ENCODE measurements around the gene TIMM23.
A peak's percentile ranks its signal among the peaks of the same experiment; 100 is the strongest.
"Not testable (repeated sequence)": the region's sequence is repeated elsewhere in the genome, so short reads cannot be mapped to it uniquely, and the experiment has no call there.

The TIMM23 gene

GRCh38 chr10:46025406-46025805 is 53.1 kb downstream of the TIMM23 start:
- DNase-seq = no peak

GRCh38 chr10:46026106-46026505 is 53.8 kb downstream of the TIMM23 start:
- DNase-seq = no peak

DNA sequence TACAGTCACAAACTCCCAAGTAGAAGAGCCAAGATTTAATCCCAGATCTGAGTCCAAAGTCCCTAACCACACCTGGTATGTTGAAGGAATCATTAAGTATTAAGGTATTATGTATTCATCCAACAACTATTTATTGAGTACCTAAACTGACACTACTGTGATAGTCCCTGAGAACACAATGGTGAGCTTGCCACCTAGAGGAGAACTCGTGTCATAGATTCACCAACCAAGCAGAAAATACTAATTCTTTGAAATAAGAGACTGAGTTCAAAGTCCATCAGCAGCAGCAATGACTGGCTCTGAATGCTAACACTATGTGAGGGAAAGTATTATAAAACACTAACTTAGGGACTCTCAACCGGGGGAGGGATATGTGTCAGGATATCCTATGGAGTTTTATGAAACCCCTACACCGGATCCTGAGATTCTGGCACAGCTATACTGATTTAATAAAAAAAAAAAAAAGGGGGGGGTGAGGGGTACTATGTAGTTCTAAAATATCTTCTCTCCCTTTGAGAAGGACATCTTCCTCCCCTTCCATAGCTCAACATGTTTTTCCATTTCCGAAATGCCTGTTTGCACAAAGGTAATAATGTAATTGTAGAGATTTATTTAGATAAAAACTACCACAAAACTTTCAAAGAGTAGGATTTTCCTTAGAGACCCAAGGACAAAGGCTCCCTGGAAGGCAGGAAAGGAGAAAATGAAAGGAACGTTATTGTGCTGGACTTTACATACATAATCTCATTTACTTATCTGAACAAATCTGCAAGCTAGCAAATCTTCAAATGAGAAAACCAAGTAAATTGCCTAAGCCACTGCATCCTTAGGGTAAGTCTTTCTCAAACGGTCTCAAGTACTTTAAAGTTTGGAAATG is 56.5 kb downstream of the TIMM23 start:
- peak; percentile 63 for DNase-seq

DNA sequence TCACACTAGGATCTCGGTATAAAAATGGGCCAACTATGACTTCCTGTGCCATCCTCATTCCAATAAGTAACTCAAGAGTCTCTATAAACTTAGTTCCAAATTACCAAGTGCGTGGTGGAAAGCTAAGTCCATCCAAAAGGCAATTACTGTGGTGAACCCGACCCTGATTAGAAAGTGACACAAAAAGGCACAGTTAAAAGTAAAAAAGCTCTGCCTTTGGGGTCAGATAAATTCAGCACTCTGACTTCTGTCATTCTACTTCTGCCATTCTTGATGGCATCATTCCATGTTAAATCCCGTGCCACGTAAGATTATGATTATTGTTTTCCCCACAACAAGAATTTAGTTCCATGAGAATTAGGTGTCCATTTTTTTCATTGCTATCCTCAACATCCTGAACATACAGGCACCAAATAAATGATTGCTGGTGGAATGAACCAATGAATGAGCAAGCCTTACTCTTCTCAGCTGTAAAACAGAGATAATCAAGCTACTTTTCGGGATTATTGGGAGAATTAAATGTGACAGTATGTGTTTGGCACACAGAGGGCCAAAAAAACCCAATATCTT is 57.3 kb downstream of the TIMM23 start:
- DNase-seq = no peak

DNA sequence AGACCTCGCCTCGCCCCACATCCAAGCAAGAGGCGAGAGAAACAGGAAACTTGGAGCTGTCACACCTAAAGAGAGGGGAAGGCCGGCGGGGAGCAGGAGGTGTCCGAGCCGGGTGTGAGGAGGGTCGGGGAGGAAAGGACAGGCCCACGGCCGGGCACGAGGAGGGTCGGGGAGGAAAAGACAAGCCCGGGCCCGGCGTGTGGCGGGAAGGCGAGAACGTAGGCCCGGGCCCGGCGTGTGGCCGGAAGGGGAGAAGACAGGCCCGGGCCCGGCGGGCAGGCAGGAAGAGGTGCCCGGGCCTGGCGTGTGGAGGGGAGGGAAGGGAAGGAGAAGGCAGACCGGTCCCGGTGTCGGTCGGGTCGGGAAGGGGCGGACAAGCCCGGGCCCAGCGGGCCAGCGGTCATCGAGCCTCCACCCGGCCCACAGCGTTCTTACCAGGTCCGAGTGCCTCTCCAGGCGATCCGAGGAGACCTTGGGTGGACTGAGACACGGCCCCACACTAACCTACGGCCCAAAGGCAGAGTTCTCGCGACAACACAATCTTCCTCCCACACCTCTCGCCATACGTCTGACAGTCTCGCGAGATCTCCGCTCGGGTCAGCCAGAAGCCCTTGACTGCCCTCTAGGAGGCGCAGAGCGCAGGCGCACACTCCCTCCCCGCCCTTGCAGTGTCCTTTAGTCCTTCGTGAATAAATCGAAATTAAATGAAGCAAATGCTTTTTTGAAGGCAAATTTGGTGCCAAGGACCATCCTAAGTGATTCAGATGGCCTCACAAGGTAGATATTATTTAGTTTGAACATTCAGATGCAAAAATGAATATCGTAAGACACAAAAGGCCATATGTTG is 58.0 kb downstream of the TIMM23 start, which contains the start of gene NCOA4:
TSS of gene NCOA4 (minus strand) at position 533 of the 847 bp plus-strand sequence. CDS start 13,943 bp downstream, outside the sequence.
- DNase-seq = peak; percentile 99

- DNase-seq = no peak
Measured at GRCh38 chr10:46031648-46032532, 59.6 kb downstream of the TIMM23 start.

DNA sequence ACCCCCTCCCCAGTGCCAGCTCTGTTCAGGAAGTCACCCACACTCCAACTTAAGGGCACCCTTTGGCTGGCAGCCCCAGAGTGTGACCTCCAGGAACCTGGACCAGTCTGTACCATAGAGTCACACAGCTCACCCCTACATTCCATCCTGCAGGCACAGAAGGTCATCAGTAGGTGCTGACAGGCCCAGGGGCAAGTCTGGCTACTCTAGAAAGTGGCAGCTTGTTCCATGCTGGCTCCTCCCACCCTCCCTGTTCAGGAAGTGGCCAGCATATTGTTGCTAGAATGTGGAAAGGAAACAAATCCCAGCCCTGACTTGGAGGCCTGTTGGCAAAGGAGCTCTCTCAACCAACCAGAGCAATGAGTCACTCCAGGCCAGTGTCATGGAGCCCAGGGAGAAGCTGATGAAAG is 61.3 kb downstream of the TIMM23 start:
- DNase-seq = peak; percentile 86

GRCh38 chr10:46035923-46036849 is 63.9 kb downstream of the TIMM23 start:
- no peak for DNase-seq

GRCh38 chr10:46037107-46037825 is 65.0 kb downstream of the TIMM23 start:
- DNase-seq = no peak

DNA sequence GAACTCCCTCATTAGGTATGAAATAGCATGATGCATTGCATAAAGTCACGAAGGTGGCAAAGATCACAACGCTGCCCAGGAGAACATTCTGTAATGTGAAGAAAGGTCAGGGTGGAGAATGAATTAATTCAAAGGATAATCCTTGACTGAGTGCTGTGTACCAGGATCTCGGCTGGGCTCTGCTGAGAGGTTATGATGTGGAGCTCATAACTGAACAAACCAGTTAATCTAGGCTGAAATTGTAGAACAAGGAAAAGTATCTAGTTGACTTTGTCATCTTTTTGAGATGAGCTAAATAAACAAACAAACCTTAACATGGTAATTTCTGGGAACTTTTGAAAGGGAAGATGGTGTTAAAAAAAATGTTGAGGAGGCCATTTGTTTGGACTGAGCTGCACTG is 67.7 kb downstream of the TIMM23 start:
- no peak for DNase-seq

DNA sequence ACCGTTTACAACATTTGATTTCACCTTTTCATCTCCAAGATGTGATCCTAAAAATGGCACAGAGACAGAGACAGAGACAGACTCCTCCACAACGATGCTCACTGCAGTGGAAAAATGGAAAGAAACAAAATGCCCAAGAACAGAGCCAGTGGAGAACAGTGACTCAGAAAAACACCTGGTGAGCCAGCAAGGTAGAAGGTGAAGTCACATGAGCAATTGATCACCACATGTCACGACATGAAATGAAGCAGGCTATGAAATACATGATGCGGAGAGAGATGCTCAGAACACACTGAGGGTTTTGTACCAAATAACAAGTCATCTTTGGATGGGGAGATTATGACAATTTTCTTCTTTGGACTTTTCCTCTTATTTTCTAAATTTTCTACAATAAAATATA is 70.2 kb downstream of the TIMM23 start:
- no peak for DNase-seq

GRCh38 chr10:46046261-46046660 is 74.0 kb downstream of the TIMM23 start, which contains the start of gene MSMB:
MSMB (minus strand) TSS chr10:46046269; CDS start chr10:46046237, 32 bp downstream.
- no peak for DNase-seq

GRCh38 chr10:46048152-46048551 is 75.9 kb downstream of the TIMM23 start:
- no peak for DNase-seq

DNA sequence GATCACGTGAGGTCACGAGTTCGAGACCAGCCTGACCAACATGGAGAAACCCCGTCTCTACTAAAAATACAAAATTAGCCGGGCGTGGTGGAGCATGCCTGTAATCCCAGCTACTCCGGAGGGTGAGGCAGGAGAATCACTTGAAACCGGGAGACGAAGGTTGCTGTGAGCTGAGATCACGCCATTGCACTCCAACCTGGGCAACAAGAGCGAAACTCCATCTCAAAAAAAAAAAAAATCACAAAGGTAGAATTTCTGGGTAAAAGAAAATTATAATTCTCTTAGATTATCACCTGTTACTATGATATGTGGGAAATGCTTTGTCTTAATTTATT is 77.2 kb downstream of the TIMM23 start:
- not testable (repeated sequence) for DNase-seq

DNA sequence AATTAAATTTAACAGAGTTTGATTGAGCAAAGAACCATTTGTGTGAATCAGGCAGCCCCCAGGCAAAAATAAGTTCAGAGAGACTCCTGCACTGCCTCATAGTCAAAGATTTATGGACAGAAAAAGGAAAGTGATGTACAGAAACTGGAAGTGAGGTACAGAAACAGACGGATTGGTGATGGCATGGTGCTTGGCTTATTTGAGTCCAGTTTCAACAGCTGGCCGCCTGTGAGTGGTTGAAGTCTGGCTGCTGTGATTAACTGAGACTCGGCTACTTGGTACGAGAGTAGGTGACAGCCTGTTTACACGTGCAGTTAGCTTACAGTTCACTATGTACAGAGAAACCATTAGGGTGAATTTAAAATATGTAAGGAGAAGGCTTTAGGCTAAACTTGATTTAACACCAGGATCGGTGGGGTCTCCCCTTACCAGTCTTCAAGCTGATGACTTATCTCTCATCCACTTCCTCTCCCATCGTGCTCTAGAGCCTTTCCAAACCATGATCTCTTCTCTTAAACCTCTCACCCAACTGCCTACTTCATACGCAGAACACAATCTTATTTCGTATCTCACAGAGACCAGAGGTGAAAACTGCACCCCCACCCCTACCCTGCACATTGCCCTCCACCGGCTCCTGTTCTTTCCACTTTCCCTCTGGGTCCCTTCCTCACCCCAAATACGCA is 78.8 kb downstream of the TIMM23 start:
- DNase-seq = no peak

DNA sequence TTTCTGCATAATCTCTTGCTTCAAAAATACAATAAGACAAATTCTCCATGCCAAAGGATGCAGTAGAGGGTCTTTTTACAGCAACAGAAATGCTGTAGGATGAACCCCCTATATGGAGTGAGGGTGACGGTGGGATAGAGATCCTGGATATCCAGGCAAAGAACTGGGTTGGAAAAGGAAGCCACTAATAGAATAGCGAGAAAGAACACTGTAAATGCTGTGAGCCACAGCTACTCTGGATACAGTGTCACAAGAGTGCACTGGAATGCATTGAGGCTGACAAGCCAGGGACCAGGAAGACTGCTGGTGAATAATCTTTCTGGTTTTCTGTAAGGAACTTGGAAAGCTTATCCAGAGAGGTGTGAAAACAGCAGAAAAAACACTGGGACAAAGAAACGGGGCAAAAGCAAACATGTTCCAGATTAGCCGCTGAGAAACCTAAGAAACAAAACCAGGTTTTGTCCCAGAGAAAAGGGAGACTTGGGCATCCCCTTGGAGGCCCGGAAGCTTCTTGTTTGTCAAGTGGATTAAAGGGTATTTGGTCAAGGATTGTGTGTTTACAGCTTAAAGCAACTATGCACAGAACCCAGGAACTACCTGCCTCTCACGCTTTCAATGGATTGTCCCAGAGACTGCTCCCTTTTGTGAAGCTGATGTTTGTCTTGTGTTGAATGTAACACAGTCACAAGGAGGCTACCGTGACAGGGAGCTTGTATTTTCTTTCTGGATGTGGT is 79.9 kb downstream of the TIMM23 start:
- DNase-seq = no peak

GRCh38 chr10:46052791-46053375 is 80.6 kb downstream of the TIMM23 start:
- DNase-seq = no peak

All from fibroblast of skin of scalp (primary cell).